CD4-positive, alpha-beta memory T cell (primary cell): ENCODE data around the gene ACOX1. TPM values are rescaled to one million over a fixed set of nuclear protein-coding genes. Genes with fewer than 3 reads are reported as not detected.

Experiments
- CTCF ChIA-PET: fragments of 350-600 bp; sonication (Branson Sonifier 250); formaldehyde crosslinking; loops from one replicate; lab custom pipeline; 2021; ENCODE audit warnings: inconsistent platforms; ENCODE audit not compliant: partially characterized antibody; lab: Charles Lee
- POLR2A ChIA-PET: fragments of 350-600 bp; sonication (Branson Sonifier 250); formaldehyde crosslinking; loops from one replicate; lab custom pipeline; 2021; ENCODE audit not compliant: partially characterized antibody; lab: Charles Lee
- DNase-seq, 5 donors: peaks; one replicate each; pipeline versions ENCODE4 v3.0.0 to v3.0.0-alpha.2; 2020 to 2022; ENCODE audit warnings: mixed read lengths in 1 of 5
- H3K27ac ChIP-seq: one replicate; pipeline ENCODE4 v1.7.0; 2013; ENCODE audit warnings: low read depth, low read length
- H3K27me3 ChIP-seq: 2 replicates; pipeline ENCODE4 v1.7.0; 2013; ENCODE audit warnings: mild to moderate bottlenecking, low read length, moderate library complexity; ENCODE audit not compliant: insufficient read depth
- H3K36me3 ChIP-seq: 2 replicates; pipeline ENCODE4 v1.7.0; 2013; ENCODE audit warnings: mild to moderate bottlenecking, low read length, moderate library complexity; ENCODE audit not compliant: insufficient read depth
- H3K4me1 ChIP-seq: 2 replicates; pipeline ENCODE4 v1.7.0; 2013; ENCODE audit warnings: mild to moderate bottlenecking, low read length, moderate library complexity; ENCODE audit not compliant: insufficient read depth
- H3K4me3 ChIP-seq, 2 donors: one replicate each; pipeline ENCODE4 v1.7.0; 2013; ENCODE audit warnings: low read length in 2 of 2, mild to moderate bottlenecking in 1 of 2
- H3K9me3 ChIP-seq, 2 donors: one replicate each; pipeline ENCODE4 v1.7.0; 2013; ENCODE audit warnings: low read length in 2 of 2, control low read depth in 1 of 2; ENCODE audit not compliant: control insufficient read depth in 1 of 2
- H3K27ac Mint-ChIP-seq, 7 donors: one replicate each; pipeline ENCODE4 v1.8.0; 2020 to 2021; ENCODE audit warnings: mixed read lengths in 7 of 7, mild to moderate bottlenecking in 6 of 7, inconsistent platforms in 3 of 7, moderate library complexity in 3 of 7
- H3K27me3 Mint-ChIP-seq, 2 donors: one replicate each; pipeline ENCODE4 v1.8.0; 2020 to 2021; ENCODE audit warnings: mixed read lengths in 2 of 2
- H3K36me3 Mint-ChIP-seq, 2 donors: one replicate each; pipeline ENCODE4 v1.8.0; 2020 to 2021; ENCODE audit warnings: mixed read lengths in 2 of 2, inconsistent platforms in 1 of 2, mild to moderate bottlenecking in 1 of 2
- H3K4me1 Mint-ChIP-seq, 4 donors: one replicate each; pipeline ENCODE4 v1.8.0; 2020 to 2021; ENCODE audit warnings: mixed read lengths in 4 of 4, mild to moderate bottlenecking in 1 of 4
- H3K4me3 Mint-ChIP-seq, 8 donors: one replicate each; pipeline ENCODE4 v1.8.0; 2020 to 2021; ENCODE audit warnings: mixed read lengths in 8 of 8, mild to moderate bottlenecking in 7 of 8, moderate library complexity in 6 of 8, inconsistent platforms in 3 of 8
- H3K9me3 Mint-ChIP-seq, 8 donors: one replicate each; pipeline ENCODE4 v1.8.0; 2020 to 2021; ENCODE audit warnings: mixed read lengths in 8 of 8, mild to moderate bottlenecking in 5 of 8, inconsistent platforms in 3 of 8, moderate library complexity in 1 of 8
- intact Hi-C: fragments of 100-400 bp; cut with micrococcal nuclease; formaldehyde crosslinking; loops from one replicate; pipeline ENCODE4 v1.15.1; 2023
- polyA plus RNA-seq, 2 donors: library from polyadenylated mRNA; unstranded; fragments of 300-500 nt; fragmentation: Illumina TruSeq; gene quantifications; one replicate each; pipeline ENCODE4 v1.2.3, GENCODE V29; 2021
- total RNA-seq, 2 experiments: library from RNA; stranded (reverse); gene quantifications; one replicate each; pipeline ENCODE4 v1.2.3, GENCODE V29; 2021

Gene ACOX1
- total and polyA plus RNA-seq, 4 experiments from 2014 or later: 10.2 to 31.7 (median 22.4) TPM

DNA sequence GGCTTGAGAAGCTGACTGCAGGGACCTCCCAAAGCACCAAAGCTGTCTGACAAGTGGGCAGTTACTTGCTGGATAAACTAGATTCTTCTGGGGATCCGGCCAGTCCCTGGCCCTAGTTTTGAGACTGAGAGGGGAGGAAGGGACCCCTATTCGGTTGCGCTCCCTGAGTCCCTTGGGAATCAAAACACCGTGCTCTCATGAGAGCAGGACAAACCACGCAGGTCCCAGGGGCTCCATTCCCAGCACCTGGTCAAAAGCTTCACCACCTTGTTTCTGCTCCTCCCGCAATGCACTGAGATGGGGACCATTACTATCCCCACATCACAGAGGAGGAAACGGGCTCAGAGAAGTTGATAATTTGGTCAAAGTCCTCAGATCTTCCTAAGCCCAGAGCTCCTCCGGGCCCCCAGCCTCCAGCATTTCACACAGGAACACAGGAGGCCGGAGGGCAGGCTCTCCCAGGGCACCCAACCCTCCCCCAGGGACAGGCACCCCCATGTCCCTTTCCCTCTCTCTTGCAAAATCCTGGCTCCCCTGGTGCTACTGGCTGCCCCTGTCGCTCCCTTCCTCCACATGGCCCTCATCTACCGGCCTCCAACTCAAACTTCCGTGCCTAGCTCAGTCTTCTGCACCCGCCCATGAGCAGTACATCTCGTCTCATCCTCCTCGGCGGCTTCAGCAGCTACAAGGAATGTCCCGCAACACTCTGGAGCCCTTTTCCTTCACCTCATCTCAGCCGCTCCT lies 85.5 kb downstream of the ACOX1 start:
- ChIA-PET CTCF (interaction anchor here (1.5 to 7.1 kb wide), 3 partner anchors 16 to 44 kb away, joined by 5 to 96 read pairs (median 8); partner anchors contain the start of gene TRIM47), POLR2A (interaction anchor here (0.6 to 18.1 kb wide), 5 partner anchors 16 to 670 kb away, joined by 3 to 337 read pairs (median 5); partner anchors contain the start of genes TRIM47 and WBP2)
- no peaks in the 10 kb centered on the region for H3K27me3 Mint-ChIP-seq
- no peaks in the 10 kb centered on the region for H3K9me3 ChIP-seq
- H3K27ac ChIP-seq: no peak overlapping the region
- H3K27ac Mint-ChIP-seq: peak overlapping the region in 6 of 7 donors; percentile 21 to 94 (median 54)
- H3K36me3 Mint-ChIP-seq: peaks cover 5 to 21% of the 10 kb centered on the region in 2 donors
- no peaks in the 10 kb centered on the region for H3K27me3 ChIP-seq
- no peak overlapping the region for H3K4me3 ChIP-seq
- peak overlapping the region in 2 of 8 donors; percentile 50 to 60 for H3K4me3 Mint-ChIP-seq
- peaks cover 22 to 28% (median 25%) of the 10 kb centered on the region in 4 donors for H3K4me1 Mint-ChIP-seq
- intact Hi-C loops: no loop called here
- H3K9me3 Mint-ChIP-seq: no peaks in the 10 kb centered on the region
- peaks cover 28% of the 10 kb centered on the region for H3K4me1 ChIP-seq
- DNase-seq: no peak
- peaks cover 9% of the 10 kb centered on the region for H3K36me3 ChIP-seq

DNA sequence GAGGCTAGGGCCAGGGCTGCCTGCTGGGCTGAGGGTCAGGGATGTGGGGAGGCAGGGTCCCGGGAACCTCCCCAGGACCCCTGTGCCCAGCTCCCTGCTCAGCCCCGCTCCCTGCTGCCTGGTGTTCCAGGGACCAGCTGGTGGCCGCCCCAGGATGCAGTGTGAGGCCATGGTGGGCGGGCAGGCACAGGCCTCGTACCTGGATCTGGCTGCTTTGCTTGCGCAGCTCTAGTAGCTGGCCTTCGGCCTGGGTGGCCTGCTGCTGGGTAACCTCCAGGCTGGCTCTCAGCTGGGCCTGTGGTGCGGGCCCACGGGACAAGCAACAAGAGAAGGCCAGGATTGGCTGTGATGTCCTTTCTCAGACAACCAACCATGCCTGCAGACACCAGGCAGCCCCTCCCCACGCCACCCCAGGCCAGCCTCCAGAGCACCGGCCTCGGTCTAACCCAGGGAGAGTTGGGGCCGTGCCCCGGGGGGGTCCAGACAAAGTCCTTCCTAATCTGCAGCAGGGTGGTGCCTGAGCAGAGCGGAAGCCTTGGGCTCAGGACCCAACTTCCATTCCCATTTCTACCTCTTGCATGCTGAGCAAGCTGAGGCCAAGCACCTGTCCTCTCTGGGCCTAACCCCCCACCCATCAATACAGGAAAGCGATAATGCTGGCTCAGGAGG lies 86.3 kb downstream of the ACOX1 start:
- Histone ChIP-seq H3K27ac (no peak overlapping the region), H3K4me1 (peaks cover 28% of the 10 kb centered on the region), H3K27me3 (no peaks in the 10 kb centered on the region), H3K36me3 (peaks cover 9% of the 10 kb centered on the region), H3K9me3 (no peaks in the 10 kb centered on the region), H3K4me3 (no peak overlapping the region)
- peaks cover 21 to 27% (median 24%) of the 10 kb centered on the region in 4 donors for H3K4me1 Mint-ChIP-seq
- H3K9me3 Mint-ChIP-seq: no peaks in the 10 kb centered on the region
- no peaks in the 10 kb centered on the region for H3K27me3 Mint-ChIP-seq
- intact Hi-C loops: no loop called here
- DNase-seq: no peak
- ChIA-PET CTCF (interaction anchor here (1.5 to 7.1 kb wide), 2 partner anchors 15 to 32 kb away, joined by 8 to 96 read pairs; partner anchors contain the start of gene TRIM47), POLR2A (interaction anchor here (1.1 to 18.1 kb wide), 3 partner anchors 15 to 116 kb away, joined by 5 to 337 read pairs (median 123); partner anchors contain the start of genes TRIM47 and WBP2)
- H3K36me3 Mint-ChIP-seq: peaks cover 5 to 18% of the 10 kb centered on the region in 2 donors
- H3K27ac Mint-ChIP-seq: no peak overlapping the region
- H3K4me3 Mint-ChIP-seq: peak overlapping the region in 1 of 8 donors; percentile 30

- no peak for DNase-seq
- H3K4me1 ChIP-seq: peaks cover 20% of the 10 kb centered on the region
- Mint-ChIP-seq H3K27me3 (no peaks in the 10 kb centered on the region), H3K27ac (peak overlapping the region in 2 of 7 donors; percentile 43 to 68), H3K9me3 (no peaks in the 10 kb centered on the region), H3K4me1 (peaks cover 17 to 22% (median 20%) of the 10 kb centered on the region in 4 donors), H3K36me3 (peaks cover 5 to 16% of the 10 kb centered on the region in 2 donors), H3K4me3 (no peak overlapping the region)
- H3K4me3 ChIP-seq: no peak overlapping the region
- H3K9me3 ChIP-seq: no peaks in the 10 kb centered on the region
- H3K27me3 ChIP-seq: no peaks in the 10 kb centered on the region
- CTCF ChIA-PET: interaction anchor here (1.5 to 7.1 kb wide), 2 partner anchors 8 to 14 kb away, joined by 4 to 96 read pairs; partner anchors contain the start of gene TRIM47
- intact Hi-C loops: no loop called here
- POLR2A ChIA-PET: interaction anchor here (0.7 to 18.1 kb wide), 4 partner anchors 15 to 56 kb away, joined by 3 to 337 read pairs (median 64); partner anchors contain the start of genes TRIM47 and WBP2
- H3K36me3 ChIP-seq: peaks cover 9% of the 10 kb centered on the region
- no peak overlapping the region for H3K27ac ChIP-seq
Measured at GRCh38 chr17:75891605-75892555, 87.1 kb downstream of the ACOX1 start.

Other genes starting within 250 kb of the ACOX1 start
- 10 to 100 TPM; 25.7 to 25.9 TPM for gene GALK1, start 214.0 kb downstream of the ACOX1 start, total RNA-seq
- gene GALK1, start 214.0 kb downstream of the ACOX1 start, polyA plus RNA-seq: 10 to 100 TPM; 17.5 to 18.1 TPM
- 10 to 100 TPM; 45.8 to 48.1 TPM for gene UNK, start 194.4 kb downstream of the ACOX1 start, total RNA-seq
- gene UNK, start 194.4 kb downstream of the ACOX1 start, polyA plus RNA-seq: 10 to 100 TPM; 22.2 to 22.9 TPM
- gene UNC13D, start 134.8 kb downstream of the ACOX1 start, total RNA-seq: 100 to 1,000 TPM; 161 to 171 TPM
- gene UNC13D, start 134.8 kb downstream of the ACOX1 start, polyA plus RNA-seq: 10 to 100 TPM; 39.6 to 78.9 TPM
- 100 to 1,000 TPM; 159 to 160 TPM for gene WBP2, start 123.8 kb downstream of the ACOX1 start, total RNA-seq
- gene WBP2, start 123.8 kb downstream of the ACOX1 start, polyA plus RNA-seq: 100 to 1,000 TPM in 1 of 2 donors, 10 to 100 TPM in 1; 80.3 to 127 TPM
- gene TRIM47, start 100.6 kb downstream of the ACOX1 start, total RNA-seq: 10 to 100 TPM; 17.5 to 22.6 TPM
- 10 to 100 TPM; 11.2 to 26.8 TPM for gene TRIM47, start 100.6 kb downstream of the ACOX1 start, polyA plus RNA-seq
- gene TRIM65, start 82.2 kb downstream of the ACOX1 start, total RNA-seq: 10 to 100 TPM; 36.5 to 36.9 TPM
- gene TRIM65, start 82.2 kb downstream of the ACOX1 start, polyA plus RNA-seq: 10 to 100 TPM; 17.7 to 28.8 TPM
- gene MRPL38, start 74.3 kb downstream of the ACOX1 start, total RNA-seq: 100 to 1,000 TPM; 126 to 142 TPM
- gene MRPL38, start 74.3 kb downstream of the ACOX1 start, polyA plus RNA-seq: 10 to 100 TPM; 59.1 to 89.0 TPM
- gene FBF1, start 38.1 kb downstream of the ACOX1 start, total RNA-seq: 10 to 100 TPM; 39.6 to 42.7 TPM
- gene FBF1, start 38.1 kb downstream of the ACOX1 start, polyA plus RNA-seq: 1 to 10 TPM; 3.7 to 4.0 TPM
- 10 to 100 TPM; 10.2 to 16.1 TPM for gene TEN1, start 74 bp upstream of the ACOX1 start, total RNA-seq
- gene TEN1, start 74 bp upstream of the ACOX1 start, polyA plus RNA-seq: 10 to 100 TPM; 13.1 to 20.2 TPM
- gene CDK3, start 21.7 kb upstream of the ACOX1 start, total RNA-seq: 1 to 10 TPM; 9.6 to 9.7 TPM
- 1 to 10 TPM; 1.0 to 1.1 TPM for gene CDK3, start 21.7 kb upstream of the ACOX1 start, polyA plus RNA-seq
- not detected for gene EVPL, start 48.1 kb upstream of the ACOX1 start, total RNA-seq
- not detected for gene EVPL, start 48.1 kb upstream of the ACOX1 start, polyA plus RNA-seq
- gene SRP68, start 93.4 kb upstream of the ACOX1 start, total RNA-seq: 10 to 100 TPM; 86.5 to 92.4 TPM
- 10 to 100 TPM; 59.1 to 84.9 TPM for gene SRP68, start 93.4 kb upstream of the ACOX1 start, polyA plus RNA-seq
- gene GALR2, start 95.6 kb upstream of the ACOX1 start, total RNA-seq: not detected
- under 1 TPM in 1 of 2 donors, not detected in 1; 0.37 TPM for gene GALR2, start 95.6 kb upstream of the ACOX1 start, polyA plus RNA-seq
- under 1 TPM in 1 of 2 experiments, not detected in 1; 0.35 TPM for gene ZACN, start 100.0 kb upstream of the ACOX1 start, total RNA-seq
- gene ZACN, start 100.0 kb upstream of the ACOX1 start, polyA plus RNA-seq: 1 to 10 TPM in 1 of 2 donors, not detected in 1; 1.0 TPM
- 100 to 1,000 TPM; 183 to 184 TPM for gene EXOC7, start 124.6 kb upstream of the ACOX1 start, total RNA-seq
- gene EXOC7, start 124.6 kb upstream of the ACOX1 start, polyA plus RNA-seq: 10 to 100 TPM; 36.2 to 66.9 TPM
- under 1 TPM; 0.19 to 0.20 TPM for gene FOXJ1, start 162.1 kb upstream of the ACOX1 start, total RNA-seq
- gene FOXJ1, start 162.1 kb upstream of the ACOX1 start, polyA plus RNA-seq: not detected